Measurements from ENCODE around the gene FCSK. TPM values are rescaled to one million over a fixed set of nuclear protein-coding genes. Genes with fewer than 3 reads are reported as not detected.

The FCSK gene
- total RNA-seq, 1 donor from 2014 or later, result 38.0 TPM

DNA sequence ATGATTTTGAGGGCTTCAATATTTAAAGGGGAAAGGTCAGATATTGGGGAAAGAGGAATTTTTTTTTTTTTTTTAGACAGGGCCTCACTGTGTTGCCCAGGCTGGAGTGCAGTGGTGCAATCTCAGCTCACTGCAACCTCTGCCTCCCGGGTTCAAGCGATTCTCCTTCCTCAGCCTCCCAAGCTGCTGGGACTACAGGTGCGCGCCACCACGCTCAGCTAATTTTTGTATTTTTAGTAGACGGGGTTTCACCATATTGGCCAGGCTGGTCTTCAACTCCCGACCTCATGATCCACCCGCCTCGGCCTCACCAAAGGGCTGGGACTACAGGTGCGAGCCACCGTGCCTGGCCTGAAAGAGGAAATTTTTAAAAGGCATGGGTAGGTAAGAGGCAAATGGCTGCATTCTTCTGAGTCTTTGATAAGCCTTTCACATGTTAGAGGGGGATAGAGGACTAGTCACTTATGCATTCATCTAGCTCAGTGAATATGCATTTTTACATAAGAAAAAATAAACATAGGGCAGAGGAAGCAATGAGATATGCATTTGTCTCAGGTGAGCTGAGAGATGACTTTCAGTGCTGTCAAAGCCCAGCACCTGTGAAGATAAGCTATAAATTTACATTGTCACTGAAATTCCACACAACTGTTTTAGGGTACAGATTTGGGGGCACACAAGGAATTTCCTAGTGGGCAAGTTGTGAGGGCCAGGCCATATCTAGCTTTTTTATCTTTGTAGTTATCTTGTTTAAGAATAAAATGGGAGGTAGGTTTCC is 1.1 kb upstream of the FCSK start:
- no peak for DNase-seq (ENCODE audit: low spot score)

DNA sequence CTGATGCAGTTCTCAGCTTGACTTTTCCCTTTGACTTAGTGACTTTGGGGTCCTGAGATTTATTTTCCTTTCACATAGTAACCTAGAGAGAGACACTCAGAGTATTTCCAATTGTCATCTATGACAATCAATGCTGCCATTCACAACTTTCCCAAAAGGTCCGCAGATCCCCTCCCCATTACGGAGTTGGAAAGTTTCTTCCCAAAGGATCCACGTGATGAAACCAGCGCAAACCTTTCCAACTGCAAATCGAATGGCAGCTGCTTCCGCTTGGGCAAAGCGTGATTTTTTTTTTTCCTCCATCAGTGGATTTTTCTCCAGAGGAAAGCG is 538 bp upstream of the FCSK start:
- DNase-seq (ENCODE audit: low spot score), result no peak

DNA sequence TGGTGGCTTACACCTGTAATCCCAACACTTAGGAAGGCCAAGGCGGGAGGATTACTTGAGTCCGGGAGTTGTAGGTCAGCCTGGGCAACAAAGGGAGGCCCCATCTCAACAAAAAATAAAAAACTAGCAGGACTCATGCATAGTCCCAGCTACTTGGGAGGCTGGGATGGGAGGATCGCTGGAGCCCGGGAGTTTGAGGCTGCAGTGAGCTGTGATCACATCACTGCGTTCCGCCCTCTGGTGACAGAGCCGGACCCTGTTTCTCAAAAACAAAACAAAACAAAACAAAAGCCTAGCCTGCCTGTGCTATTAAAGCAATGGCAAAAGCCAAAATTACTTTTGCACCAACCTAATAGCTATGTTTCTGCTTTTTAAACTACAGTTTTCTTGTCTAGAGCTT is 1.5 kb downstream of the FCSK start:
- no peak for DNase-seq (ENCODE audit: low spot score)

DNA sequence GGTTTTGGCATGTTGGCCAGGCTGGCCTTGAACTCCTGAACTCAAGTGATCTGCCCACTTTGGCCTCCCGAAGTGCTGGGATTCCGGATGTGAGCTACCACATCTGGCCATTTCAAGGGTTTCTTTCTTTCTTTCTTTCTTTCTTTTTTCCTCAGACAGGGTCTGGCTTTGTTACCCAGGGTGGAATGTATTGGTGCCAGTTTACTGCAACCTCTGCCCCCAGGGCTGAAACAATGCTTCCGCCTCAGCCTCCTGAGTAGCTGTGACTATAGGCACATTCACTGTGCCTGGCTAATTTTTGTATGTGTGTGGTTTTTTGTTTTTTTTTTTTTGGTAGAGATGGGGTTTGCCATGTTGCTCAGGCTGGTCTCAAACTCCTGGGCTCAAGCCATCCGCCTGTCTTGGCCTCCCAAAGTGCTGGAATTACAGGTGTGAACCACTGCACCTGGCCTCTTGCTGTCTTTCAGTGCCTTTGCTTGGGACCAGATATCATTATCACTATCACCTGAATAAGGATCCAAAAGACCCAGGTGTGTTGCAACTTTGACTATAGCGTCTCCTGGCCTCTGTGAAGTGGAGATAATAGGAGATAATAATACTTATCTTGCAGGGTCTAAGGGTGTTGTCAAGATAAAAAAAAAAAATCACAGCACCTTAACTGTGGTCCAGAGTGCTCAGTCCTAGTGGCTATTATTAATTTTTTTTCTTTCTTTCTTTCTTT is 3.2 kb downstream of the FCSK start:
- DNase-seq (ENCODE audit: low spot score), result no peak

DNA sequence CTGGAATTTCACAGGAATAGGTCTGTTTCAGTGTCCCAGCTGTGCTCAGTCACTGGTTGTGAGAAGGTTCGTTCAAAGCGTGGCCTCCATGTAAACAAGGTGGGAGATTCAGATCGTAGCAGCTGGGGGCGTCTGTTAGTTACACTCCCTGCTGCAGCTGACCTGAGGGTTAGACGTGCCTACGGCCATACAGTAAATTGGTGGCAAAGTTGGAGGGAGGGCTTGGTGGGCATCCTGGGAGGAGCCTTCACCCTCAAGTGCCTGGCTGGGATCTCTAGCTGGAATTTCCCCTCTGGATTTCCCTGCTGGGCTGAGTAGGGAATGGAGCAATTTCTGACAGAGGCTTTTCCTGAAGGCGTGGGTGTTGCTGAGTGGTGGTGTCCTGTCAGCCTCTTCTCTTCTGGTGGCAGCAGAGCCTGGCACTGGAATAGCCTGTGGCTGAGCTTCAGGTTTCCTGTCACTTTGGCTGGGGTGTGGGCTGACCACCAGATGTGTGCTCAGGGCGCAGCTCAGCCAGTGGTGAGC is 6.4 kb downstream of the FCSK start:
- no peak for DNase-seq (ENCODE audit: low spot score)

DNA sequence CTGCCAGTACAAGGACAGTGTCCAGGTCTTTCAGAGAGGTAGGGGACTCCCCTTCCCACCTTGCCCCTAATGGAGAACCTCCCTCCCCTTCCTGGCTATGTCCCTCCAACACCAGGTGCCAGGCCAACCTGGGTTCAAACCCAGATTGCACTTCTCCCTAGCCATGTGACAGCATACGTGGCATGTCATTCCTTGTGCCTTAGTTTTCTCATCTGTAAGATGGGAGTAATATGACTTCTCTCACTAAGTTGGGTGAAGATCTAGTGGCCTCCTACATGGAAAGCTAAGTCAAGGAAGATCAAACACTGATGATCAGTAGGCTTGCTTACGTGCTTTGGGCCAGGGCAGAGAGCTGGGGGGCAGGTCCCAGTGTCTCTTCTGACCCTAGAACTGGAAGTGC is 8.8 kb downstream of the FCSK start:
- no peak for DNase-seq (ENCODE audit: low spot score)

DNA sequence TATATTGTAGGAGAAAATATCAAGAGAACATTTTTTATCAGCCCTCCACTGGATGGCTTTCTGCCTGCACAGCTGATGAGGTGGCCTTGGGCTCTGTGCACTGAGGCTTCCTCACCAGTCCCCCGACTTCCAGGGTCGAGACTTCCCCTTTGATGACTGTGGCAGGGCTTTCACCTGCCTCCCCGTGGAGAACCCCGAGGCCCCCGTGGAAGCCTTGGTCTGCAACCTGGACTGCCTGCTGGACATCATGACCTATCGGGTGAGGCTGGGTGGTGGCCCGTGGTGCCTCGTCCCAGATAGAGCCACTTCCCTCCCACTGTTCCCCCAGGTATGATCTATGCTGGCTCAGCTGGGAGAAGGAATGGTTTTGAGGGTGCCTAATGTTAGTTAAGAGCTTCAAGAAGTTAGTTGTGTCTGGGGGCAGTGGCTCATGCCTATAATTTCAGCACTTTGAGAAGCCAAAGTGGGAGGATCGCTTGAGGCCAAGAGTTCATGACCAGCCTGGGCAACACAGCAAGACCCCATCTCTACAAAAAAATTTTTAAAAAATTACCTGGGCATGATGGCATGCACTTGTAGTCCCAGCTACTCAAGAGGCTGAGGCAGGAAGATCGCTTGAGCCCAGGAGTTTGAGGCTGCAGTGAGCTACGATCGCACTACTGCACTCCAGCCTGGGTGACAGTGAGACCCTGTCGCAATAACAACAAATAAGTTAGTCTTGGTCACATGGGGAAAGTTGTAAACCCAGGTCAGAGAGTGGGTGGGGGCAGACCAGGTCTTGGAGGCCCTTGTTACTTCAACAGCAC is 11.8 kb downstream of the FCSK start:
- DNase-seq (ENCODE audit: low spot score), result no peak

DNA sequence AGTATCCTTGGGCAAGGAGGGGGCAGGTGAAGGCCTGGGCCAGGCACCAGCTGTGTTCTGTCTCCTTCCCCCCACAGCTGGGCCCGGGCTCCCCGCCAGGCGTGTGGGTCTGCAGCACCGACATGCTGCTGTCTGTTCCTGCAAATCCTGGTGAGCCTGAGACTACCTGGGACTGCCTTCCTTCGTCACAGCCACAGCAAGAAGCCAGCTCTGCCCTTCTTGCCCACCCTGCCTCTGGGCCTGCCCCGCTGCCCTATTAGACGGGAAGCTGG is 12.3 kb downstream of the FCSK start:
- no peak for DNase-seq (ENCODE audit: low spot score)

DNA sequence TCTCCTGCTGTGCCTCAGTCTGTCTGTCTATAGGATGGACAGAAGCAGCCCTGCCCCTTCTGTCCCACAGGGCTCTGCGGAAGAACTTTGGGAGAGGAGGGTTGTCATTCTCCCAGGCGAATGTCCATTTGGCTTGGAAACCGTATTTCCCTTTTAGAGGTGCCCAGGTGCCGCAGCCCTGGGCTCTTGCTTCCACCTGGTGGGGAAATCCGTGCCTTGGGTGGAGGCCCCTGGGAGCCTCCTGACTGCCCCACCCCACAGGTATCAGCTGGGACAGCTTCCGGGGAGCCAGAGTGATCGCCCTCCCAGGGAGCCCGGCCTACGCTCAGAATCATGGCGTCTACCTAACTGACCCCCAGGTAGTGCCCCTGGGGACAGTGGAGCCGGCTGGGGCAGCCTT is 12.7 kb downstream of the FCSK start:
- DNase-seq (ENCODE audit: low spot score), result no peak

DNA sequence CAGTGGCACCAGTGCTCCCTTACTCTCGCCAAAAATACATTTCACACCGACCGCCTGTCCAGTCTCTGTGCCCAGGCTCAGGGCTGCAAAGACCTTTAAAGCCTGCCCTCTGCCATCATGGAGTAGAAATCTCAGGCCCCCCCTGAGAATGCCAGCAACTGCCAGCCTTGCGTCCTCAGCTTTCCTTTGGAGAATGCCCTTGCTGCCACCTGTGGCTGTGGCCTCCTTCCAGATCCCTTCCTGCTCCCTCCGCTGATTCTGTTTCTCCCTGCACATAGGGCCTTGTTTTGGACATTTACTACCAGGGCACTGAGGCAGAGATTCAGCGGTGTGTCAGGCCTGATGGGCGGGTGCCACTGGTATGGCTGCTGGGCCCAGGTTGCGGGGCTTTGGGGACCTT is 13.2 kb downstream of the FCSK start:
- no peak for DNase-seq (ENCODE audit: low spot score)

DNA sequence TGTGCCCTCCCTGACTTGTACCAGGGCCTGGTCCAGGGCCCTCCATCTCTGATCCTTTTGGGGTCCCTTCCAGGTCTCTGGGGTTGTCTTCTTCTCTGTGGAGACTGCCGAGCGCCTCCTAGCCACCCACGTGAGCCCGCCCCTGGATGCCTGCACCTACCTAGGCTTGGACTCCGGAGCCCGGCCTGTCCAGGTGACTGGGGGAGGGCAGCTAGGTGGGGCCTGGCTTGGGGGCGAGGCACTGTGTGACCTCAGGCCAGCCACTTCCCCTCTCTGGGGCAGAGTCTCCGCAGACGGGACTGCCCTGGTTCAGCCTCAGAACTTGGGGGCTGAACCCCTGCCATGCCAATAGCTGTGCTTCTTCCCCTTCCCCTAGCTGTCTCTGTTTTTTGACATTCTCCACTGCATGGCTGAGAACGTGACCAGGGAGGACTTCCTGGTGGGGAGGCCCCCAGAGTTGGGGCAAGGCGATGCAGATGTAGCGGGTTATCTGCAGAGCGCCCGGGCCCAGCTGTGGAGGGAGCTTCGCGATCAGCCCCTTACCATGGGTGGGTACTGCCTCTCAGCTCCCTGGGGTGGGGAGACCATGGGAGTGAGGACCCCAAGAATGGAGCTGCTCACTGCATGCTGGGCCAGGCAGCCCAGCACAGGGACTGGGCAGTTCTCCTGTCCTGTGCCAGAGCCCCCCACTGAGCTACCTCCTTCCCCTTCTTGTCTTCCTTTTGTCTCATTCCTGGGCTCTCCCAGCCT is 14.6 kb downstream of the FCSK start:
- DNase-seq (ENCODE audit: low spot score), result no peak

DNA sequence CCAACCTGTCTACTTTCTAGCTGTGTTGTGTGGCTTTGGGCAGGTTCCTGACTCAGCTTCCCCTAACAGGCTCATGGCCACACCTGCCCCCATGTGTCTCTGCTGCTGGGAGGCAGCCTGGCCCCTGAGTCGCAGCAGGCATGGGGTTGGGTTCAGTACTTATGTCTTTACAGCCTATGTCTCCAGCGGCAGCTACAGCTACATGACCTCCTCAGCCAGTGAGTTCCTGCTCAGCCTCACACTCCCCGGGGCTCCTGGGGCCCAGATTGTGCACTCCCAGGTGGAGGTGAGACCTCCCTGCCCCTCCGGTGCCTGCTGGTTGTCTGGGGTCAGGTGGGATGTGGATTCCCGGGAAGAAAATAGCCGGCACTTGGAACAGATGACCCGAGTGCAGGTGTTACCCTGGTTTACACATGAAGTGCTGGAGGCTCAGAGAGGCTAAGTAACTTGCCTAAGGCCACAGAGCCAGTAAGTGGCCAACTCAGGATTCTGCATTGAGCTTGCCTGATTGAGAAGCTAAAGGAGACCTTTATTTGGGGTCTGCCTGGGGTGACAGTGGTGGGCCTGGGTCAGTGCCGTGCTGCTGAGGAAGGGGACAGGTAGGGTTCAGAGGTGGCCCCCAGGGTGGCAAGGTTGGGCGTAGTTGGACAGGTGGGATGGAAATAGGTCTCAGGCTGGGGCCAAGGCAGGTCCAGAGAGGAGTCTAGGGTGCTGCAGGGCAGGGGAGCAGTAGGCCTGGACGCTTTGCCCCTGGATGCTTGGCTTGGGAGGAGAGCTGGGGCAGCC is 15.9 kb downstream of the FCSK start:
- DNase-seq (ENCODE audit: low spot score), result no peak

DNA sequence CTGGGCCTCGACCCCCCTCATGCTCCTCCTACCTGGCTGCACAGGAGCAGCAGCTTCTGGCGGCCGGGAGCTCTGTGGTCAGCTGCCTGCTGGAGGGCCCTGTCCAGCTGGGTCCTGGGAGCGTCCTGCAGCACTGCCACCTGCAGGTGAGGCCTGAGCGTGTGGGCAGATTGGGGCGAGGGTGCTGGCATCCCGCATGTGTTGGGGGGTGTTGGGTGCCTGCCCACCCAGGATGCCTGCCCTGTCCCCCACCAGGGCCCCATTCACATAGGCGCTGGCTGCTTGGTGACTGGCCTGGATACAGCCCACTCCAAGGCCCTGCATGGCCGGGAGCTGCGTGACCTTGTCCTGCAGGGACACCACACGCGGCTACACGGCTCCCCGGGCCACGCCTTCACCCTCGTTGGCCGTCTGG is 16.5 kb downstream of the FCSK start:
- no peak for DNase-seq (ENCODE audit: low spot score)

DNA sequence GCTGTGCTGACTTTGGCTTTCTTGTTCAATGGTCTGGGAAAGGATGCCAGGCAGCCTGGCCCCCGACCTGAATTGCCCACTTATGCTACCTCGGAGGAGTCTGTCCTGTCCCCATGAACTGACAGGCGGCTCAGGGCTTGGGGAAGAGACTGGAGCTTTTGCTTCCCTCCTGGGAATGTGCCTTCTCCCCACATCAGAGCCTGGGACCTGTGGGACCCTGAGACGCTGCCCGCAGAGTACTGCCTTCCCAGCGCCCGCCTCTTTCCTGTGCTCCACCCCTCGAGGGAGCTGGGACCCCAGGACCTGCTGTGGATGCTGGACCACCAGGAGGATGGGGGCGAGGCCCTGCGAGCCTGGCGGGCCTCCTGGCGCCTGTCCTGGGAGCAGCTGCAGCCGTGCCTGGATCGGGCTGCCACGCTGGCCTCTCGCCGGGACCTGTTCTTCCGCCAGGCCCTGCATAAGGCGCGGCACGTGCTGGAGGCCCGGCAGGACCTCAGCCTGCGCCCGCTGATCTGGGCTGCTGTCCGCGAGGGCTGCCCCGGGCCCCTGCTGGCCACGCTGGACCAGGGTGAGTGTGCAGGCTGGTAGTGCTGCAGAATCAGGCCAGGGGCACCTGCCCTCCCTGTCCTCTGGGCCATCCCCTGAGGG is 18.5 kb downstream of the FCSK start:
- no peak for DNase-seq (ENCODE audit: low spot score)

DNA sequence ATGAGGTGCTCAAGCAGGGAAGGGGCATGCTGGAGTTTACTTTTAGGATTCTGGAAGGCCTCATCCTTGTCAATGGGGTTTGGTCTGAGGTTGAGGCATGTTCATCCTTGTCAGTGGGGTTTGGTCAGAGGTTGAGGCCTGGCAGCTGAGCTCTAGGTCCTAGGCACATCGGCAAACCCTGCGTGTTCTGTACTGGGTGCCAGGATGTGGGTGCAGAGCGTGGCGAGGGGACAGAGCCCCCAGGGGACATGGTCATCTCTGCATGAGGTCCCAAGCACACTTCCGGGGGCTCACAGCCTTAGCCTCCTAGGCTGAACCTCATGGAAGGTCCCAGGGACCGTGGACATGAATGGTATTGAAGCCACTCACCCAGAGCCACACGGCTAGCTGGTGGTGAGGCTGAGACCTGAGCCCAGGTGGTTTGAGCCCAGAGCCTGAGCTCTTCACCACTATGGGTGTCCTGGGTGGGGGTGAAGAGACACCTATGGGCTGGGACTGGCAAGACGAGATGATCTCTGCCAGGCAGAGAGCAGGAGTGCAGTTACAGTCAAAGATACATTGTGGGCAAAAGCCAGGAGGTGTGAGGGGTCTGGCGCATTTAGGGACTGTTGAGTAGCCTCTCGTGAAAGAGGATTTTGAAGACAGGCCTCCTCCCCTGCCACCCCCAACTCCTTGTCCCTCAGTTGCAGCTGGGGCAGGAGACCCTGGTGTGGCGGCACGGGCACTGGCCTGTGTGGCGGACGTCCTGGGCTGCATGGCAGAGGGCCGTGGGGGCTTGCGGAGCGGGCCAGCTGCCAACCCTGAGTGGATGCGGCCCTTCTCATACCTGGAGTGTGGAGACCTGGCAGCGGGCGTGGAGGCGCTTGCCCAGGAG is 19.3 kb downstream of the FCSK start:
- DNase-seq (ENCODE audit: low spot score), result no peak

DNA sequence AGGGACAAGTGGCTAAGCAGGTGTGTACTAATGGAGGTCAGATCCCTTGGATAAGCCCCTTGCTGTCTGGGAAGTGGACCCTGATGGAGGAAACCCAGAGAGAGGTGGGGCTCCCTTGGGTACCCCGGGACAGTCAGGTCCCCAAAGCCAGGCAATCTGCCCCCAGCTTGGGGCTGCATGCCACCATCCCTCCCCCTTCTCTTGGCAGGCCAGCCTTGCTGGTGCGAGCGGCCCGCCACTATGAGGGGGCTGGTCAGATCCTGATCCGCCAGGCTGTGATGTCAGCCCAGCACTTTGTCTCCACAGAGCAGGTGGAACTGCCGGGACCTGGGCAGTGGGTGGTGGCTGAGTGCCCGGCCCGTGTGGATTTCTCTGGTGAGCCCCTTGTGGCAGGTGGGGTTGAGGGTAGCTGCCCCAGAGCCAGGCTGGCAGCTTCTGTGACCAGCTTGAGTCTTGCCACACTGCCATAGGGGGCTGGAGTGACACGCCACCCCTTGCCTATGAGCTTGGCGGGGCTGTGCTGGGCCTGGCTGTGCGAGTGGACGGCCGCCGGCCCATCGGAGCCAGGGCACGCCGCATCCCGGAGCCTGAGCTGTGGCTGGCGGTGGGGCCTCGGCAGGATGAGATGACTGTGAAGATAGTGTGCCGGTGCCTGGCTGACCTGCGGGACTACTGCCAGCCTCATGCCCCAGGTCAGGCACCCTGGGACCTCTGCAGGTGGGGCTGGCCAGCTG is 20.1 kb downstream of the FCSK start:
- no peak for DNase-seq (ENCODE audit: low spot score)

DNA sequence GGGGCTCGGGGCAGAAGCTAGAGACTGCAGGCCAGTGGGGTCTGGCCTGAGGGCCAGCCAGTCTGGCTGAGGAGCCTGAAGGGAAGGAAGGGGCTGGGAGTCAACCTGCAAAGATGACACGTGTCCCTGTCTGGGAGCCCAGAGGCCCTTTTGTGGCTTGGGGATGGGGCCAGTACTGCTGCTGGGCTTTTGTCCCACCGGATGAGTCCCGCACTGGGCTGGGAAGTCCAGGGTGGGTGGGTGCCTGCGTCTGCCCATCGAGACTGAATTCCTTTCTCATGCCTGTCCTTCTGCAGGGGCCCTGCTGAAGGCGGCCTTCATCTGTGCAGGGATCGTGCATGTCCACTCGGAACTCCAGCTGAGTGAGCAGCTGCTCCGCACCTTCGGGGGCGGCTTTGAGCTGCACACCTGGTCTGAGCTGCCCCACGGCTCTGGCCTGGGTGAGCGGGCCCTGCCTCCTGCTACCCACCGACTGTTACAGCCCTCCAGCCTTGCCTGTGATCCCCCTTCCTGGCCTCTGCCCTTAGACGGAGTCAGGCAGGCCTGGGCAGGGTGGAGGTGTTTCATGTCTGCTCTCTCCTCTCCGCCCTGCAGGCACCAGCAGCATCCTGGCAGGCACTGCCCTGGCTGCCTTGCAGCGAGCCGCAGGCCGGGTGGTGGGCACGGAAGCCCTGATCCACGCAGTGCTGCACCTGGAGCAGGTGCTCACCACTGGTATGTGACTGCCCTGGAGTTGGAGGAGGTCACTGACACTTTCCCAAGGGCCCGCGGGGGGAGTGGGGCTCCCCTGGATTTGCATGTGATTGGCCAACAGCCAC is 20.9 kb downstream of the FCSK start:
- no peak for DNase-seq (ENCODE audit: low spot score)
